ENCODE results near the gene ZNF526.
A peak's percentile ranks its signal among the peaks of the same experiment; 100 is the strongest.

The ZNF526 gene, protein sequence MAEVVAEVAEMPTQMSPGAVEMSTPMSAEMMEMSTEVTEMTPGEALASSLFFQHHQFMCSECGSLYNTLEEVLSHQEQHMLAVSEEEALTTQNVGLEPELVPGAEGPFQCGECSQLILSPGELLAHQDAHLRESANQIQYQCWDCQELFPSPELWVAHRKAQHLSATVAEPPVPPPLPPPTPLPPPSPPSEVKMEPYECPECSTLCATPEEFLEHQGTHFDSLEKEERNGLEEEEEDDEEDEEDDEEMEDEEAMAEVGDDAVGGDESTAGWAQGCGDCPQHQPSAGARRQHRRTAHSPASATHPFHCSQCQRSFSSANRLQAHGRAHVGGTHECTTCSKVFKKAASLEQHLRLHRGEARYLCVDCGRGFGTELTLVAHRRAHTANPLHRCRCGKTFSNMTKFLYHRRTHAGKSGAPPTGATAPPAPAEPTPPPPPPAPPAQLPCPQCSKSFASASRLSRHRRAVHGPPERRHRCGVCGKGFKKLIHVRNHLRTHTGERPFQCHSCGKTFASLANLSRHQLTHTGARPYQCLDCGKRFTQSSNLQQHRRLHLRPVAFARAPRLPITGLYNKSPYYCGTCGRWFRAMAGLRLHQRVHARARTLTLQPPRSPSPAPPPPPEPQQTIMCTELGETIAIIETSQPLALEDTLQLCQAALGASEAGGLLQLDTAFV

DNA sequence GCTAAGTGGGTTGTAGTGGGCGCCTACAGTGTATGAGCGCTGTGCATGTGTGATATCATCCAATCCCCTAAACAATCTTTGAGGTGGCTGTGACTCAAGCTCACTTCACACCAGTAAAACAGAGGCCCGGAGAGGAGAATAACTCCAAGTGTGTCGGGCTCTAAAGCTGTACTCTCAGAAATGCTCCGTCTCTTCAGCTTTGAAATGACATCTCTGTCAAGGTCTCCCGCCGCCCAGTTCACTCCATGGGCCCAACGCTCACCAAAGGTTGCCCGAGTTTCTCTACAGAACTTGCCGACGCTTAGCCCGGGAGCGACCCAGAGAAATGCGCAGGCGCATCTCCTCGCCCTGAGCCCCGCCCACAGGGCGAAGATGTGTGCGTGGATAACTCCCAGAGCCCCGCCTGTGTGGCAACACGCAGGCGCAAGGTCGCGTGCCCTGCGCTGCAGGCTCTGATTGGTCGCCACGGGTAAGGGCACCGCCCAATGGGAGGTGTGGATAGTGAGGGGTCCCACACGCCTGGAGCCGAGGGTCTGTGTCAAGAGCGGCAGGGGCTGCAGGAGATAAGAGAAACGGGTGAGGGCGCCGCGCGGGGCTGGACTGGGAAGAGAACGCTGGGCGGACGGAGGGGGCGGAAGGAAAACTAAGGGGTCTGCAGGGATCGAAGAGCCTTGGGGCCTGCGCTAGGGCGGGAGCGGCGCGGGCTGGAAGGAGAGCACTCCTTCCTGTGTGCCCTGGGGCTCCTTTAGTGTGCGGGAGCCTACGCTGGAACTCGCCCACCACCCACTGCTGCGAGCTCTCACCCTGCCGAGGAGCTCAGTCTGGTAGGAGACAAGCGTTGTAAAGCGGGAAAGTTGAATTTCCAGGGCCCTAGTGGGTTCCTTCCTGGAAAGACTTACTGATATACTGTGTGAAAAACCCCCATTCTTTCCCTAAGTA, at the start of gene ZNF526:
TSS of gene ZNF526 (plus strand) at position 501 of the 939 bp plus-strand sequence. CDS start 4,092 bp downstream, outside the sequence.
- DNase-seq = peak; percentile 95

DNA sequence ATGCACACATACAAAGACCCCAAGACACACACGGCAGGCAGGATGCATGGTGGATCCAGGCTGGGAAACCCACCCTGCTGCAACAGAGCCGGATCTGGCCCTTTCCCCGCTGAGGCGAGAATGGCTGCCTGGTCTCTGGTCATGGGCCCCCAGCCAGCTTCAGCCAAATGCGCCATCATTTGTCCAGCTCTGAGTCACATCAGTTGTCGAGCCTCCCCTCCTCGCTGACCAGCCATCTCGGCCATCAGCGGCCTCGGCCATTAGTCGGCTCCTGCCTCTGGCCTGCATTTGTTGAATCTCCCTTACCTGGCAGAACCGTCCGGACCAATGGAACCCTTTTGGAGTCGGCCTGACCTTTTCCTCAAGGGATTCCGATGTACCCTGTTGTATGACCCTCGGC, 49.4 kb upstream of the ZNF526 start:
- DNase-seq = no peak

DNA sequence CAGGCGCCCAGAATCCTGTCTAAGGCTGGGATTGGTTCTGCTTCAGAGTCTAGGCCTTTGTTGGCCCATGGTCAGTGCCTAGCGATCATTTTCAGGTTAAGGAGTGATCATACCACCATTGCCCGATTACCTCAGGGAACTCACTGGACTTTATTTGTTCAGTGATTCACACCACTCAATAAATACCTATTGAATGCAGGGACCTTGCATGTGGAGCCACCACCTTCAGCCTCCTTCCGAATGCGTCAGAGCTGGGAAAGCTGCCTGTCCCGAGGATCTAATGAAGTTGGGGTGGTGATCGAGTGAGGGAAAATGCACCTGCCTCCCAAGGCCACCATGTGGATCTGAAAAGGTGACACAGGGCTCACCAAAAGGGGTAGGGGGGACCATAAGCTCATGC, 47.9 kb upstream of the ZNF526 start:
- no peak for DNase-seq

DNA sequence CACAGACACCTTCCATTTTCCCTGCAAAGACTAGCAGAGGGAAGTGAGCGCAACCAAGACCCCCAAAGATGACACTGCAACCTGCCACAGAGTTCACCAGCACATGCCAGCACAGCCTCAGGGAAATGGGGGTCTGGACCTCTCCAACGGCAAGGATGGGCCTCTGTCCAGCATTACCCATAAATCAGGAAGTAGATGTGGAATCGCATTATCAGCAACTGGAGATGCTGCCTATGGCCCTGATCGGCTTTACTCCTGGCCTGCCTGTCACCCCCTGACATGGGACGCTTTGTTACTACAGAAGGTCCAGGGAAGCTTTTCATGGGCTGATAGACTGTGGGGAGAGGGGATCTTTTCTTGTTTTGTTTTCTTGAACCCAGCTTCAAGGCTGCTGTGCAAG, 46.4 kb upstream of the ZNF526 start:
- DNase-seq = no peak

DNA sequence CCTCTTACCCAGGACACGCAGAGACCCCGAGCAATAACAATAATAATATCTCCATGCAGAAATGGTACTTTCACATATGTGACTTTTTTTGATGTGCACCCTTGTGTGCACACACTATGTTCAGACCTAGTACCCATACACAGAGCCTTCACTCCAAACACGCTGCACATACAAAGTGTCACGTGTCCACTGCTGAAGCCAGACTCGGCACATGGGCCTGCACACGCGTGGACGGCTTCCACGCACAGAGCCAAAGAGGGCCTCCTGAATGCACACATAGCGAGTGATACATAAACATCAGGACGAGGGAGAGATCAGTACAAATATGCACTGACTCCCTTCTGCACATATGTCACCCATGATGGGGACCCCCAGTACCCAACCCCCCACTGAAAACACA, 45.9 kb upstream of the ZNF526 start:
- no peak for DNase-seq

DNA sequence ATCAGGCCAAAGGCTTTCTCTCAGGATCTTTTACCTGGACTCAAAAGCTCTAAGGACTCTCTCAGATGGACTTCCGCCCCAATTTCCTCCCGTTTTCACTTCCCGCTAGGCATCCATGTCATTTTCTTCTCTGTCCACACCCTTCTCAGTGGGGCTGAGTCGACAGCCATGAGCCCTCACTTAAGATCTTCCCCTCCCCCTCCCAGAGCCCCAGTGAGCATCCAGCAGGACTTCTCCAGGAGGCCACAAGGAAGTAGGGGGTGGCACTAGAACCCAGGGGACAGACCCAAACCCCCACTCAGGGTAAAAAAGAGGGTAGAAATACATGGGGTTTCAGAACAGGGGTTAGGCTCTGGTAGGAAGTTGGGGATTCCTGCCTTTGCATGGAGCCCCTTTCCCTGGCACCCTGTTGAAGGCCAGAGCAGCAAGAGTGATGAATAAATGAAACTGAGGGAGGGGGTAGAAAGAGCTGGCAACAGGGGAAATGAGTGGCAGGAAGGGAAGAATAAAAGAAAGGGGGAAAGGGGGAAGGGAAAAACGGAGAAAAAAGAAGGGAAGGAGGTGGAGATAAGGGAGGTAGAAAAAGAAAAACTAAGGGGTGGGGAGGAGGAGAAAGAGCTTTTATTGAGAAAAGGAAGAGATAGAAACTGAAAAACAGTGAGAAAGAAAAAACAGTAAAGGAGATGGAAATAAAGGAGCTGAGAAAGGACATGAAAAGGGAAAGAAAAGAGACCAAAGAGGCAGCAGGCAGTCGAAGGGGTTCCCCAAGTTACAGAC, 45.0 kb upstream of the ZNF526 start:
- no peak for DNase-seq

DNA sequence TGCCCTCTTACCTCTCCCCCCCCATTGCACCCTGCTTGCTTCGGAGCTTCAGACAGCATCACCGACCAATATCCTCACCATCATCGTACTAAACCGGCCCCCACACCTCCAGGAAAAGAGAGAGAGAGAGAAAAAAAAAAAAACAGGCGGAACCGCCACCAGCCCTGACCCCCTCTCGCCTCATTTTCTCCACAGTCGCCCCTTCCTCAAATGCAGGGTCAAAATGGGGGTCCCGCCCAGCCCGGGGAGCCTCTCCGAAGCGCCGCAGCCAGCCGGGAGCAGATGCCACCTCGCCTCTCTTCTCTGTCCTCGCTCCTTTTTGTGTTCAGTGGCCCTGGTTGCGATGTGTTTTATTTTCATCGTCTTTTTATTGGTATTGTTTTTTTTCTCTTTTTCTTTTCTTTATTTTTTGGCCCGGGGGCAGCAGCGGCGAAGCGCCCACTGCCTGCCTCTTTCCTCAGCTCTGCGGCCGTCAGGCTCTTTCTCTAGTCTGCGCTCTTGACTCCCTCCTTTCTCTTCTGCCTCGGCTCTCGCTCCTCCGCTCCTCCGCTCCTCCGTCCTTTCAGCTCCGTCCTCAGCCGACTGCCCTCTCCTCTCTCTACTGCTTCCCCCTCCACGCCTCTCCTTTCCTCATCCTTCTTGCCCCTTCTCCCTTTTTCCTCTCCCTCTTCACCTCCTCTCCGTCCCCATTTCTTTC, 44.0 kb upstream of the ZNF526 start:
- DNase-seq = no peak

DNA sequence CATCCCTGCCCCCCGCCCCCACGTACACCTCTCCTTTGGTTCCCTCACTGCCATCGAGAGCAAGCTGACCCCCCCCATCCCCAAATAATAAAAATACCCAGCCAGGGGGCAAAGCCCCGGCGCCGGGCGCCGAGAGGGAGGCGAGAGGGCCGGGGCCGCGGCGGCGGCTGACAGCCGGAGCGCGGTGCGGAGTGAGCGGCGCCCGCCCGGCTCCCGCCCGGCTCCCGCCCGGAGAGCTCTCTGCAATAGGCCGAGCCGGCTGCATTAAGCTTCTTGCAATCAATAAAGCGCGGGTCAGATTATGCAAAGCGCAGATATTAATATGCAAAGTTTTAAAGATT, 43.5 kb upstream of the ZNF526 start:
- no peak for DNase-seq

DNA sequence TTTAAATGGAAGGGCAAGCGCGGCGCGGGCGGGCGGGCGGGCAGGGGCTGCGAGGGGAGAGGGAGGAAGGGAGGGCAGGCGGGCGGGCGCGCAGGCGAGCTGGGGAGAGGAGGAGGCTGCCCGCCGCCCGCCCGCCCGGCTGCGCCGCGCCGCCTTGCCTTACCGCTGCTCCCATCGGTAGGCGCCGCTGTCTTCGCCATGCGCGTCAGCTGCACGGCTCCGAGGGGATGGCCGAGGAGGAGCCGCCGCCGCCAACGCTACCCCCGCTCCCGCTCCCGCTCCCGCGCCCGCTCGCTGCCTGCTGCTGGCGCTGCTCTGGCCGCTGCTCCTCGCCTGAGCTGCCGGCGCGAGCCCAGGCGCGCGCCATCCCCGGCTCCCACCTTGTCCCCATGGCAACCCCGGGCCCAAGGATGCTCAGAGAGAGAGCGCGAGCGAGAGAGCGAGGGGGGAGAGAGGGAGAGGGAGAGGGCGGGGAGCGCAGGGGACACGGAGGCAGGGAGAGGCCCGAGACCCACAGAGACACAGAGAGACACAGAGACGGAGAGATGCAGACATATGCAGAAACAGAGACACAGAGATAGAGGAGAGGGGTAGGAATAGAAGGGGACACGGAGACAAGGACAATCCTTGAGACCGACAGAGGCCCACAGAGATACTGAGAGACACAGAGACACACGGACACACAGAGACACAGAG, 43.0 kb upstream of the ZNF526 start:
- DNase-seq = peak; percentile 88

DNA sequence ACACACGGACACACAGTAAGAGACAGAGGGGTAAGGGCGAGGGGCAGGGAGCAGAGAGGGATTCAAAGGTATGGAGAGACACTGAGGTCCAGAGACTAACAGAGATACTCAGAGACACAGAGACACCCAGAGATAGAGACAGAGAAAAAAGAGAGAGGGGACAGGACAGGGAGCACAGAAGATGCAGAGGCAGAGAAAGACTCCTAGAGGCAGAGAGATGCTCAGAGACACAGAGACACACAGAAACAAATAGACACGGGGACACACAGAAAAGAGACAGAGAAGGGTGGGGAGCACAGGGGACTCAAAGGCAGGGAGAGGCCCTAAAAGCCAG, 42.5 kb upstream of the ZNF526 start:
- DNase-seq = no peak

DNA sequence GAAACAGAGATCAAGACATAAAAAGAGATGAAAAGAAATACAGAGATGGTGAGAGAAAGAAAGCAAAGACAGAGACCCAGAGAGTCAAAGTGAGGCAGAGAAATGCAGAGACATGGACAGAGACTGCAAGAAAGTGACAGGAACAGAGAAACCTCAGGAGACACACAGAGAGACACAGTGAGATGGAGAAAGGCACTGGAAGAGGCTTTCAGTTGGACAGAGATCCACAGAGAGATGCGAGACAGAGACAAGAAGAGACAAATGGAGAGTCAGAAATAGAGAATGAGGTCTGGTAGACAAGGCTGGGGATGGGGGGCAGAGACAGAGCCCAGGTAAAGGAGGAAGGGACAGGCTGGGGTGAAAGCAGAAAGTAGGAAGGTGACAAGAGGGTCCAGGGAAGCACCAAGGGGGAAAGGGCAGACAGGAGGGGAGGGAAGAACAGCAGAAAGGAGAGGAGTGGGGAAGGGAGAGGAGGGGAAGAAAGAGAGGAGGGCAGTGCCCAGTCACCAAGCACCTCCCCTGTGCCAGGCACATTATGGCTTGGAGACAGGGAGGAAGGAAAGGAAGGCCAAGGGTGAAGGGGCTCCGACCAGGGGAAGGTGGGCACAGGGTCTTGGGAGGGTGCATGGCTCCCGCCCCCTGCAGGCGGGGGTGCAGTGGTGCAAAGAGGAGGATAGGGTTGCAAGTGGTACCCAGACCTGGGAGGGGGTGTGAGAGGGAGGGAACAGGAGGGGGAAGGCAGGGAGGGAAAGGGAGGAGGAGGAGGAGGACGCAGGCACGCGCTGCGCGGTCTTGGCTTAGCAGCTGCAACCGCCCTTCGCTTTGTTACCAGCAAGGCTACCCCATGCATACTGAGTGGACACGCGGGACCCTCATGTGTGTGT, 41.1 kb upstream of the ZNF526 start:
- DNase-seq = peak; percentile 18

DNA sequence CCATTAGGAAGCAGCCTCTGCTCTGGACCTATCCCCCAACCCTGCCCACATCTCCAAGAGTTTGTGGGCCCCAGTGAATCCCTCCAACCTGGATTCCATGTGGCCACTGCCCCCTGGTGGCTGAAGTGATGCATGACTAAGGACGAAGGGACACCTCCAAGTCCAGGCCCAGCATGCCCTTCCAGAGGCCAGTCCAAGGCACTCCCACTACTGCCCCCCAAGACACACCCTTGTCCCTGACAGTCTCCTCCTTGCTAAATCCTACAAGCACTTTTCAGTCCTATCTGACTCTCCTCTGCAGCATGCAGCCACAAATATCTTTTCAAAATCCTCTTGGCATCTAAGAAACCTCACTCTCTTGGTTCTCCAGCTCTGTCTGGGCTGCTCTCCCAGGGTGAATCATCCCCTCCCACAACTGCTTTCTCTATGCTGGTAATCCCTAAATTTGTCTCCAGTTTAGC, 35.7 kb upstream of the ZNF526 start:
- DNase-seq = peak; percentile 75

DNA sequence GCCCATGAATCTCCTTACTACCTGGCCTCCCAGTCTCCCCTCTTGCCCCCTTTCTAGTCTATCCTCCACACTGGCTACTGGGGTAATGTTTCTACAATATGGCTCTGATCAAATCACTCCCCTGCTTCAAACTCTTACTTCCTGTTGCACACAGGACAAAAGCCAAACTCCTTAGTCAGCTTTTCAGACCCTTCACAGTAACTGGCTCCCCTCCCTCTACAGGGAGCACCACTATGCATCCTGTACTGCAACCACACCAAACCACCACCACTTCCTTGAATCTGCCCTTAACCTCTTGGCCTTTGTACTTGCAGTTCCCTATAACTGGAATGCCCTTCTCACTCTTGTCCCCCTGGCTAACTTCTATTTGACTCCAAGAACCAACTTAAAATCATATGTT, 34.8 kb upstream of the ZNF526 start:
- no peak for DNase-seq

DNA sequence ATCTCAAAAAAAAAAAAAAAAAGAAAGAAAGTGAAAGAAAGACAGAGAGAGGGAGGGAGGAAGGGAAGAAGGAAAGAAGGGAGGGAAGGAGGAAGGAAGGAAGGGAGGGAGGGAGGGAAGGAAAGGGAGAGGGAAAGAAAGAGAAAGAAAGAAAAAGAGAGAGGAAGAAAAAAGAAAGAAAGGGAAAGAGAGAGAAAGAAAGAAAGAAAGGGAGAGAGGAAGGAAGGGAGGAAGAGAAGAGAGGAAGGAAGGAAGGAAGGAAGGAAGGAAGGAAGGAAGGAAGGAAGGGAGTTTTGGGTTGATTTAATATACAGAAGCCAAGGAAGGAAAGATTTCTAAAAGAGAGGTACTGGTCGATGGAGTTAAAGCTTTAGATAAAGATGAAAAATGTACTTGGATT, 31.4 kb upstream of the ZNF526 start:
- no peak for DNase-seq

DNA sequence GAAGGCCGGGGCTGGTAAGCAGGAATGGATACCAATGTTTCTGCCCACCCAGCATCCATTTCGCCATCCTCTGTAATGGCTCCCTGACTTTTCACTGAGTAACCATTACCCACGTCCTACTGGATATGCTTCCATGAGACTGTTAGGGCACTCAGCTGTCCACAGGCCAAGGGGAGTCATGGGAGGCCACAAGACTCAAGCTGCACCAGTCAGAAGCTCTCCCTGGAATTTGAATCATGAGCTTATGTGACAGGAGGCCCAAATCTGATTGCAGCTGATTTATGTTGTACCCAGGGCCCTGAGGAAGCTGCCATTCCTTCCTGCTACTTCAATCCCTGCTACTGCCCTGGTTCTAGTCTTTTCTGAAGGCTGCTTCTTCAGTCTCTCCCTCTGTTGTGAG, 31.0 kb upstream of the ZNF526 start:
- no peak for DNase-seq

DNA sequence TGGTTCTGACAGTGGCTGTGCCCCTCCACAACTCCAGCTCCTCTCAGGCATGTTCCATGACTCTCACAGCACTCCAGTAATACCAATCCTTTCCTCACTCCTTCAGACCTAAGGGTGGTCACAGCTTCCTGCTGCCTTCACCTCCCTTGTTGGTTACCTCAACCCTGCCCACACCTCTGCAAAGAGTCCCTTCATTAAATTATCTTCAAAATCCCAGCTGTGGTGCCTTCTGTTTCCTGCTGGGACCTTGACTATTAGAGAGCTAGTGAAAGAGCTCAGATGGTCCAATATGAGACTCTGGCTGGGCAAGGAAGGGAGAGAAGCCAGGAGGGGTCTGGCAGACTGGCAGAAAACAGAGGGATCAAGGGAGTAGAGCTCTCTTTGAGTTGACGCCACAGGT, 28.8 kb upstream of the ZNF526 start:
- no peak for DNase-seq

DNA sequence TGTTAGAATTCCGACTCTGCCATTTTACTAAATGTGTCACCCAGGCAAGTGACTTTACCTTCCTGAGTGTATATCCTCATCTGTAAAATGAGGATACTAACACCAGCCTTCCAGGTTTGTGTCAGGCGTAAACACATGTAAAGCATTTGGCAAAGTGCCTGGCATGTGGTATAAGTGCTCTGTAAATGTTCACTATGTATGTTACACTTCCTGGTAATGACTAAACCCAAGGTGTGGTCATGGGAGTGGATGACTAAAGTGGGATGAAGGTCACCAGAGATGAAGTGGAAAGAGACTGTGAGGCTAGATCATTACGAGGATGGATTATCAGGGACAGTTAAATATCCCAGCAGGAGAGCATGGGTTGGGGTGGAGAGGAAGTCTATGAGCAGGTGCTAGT, 28.3 kb upstream of the ZNF526 start:
- DNase-seq = no peak

DNA sequence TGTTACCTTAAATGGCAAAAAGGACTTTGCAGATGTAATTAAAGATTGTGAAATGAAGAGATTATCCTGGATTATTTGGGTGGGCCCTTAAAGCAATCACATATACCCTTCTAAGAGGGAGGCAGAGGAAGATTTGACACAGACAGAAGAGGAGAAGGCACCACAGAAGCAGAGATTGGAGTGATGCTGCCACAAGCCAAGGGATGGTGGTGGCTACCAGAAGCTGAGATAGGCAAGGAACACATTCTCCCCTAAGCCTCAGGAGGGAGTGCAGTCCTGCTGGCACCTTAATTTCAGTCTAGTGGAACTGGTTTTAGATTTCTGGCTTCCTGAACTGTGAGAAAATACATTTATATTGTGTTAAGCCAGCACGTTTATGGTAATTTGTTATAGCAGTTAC, 26.8 kb upstream of the ZNF526 start:
- no peak for DNase-seq

DNA sequence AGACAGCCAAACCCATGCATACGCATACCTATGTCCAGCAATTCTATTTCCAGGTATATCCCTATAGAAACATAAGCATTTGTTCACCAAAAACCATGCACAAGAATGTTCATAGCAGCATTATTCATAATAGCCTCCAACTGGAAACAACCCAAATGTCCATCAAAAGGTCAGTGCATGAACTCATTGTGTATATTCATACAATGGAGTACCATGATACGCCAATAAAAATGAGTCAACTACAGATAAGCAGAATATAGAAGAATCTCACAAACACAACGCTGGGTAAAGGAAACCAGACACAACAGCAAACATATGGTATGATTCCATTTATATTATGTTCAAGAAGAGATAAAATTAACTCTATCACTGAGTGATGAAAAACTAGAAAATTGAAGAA, 26.4 kb upstream of the ZNF526 start:
- no peak for DNase-seq

Measured in NCI-H1092 (cell line).